Skeletal muscle tissue (tissue), 4 donors: ENCODE results near the gene B4GALT1. TPM values are rescaled to one million over a fixed set of nuclear protein-coding genes. Genes with fewer than 3 reads are reported as not detected.
"Not testable (repeated sequence)": the region's sequence is repeated elsewhere in the genome, so short reads cannot be mapped to it uniquely, and the experiment has no call there.

Source experiments
- H3K27ac ChIP-seq: one replicate; pipeline ENCODE4 v1.7.0; 2013; ENCODE audit warnings: mild to moderate bottlenecking, low read depth, low read length, inconsistent platforms
- H3K27me3 ChIP-seq, 3 donors: one replicate each; pipeline ENCODE4 v1.7.0; 2013; ENCODE audit warnings: low read length in 3 of 3; ENCODE audit not compliant: control insufficient read depth in 3 of 3, insufficient read depth in 3 of 3
- H3K36me3 ChIP-seq, 3 donors: one replicate each; pipeline ENCODE4 v1.7.0; 2013; ENCODE audit warnings: low read length in 3 of 3; ENCODE audit not compliant: control insufficient read depth in 3 of 3, insufficient read depth in 3 of 3
- H3K4me1 ChIP-seq, 3 donors: one replicate each; pipeline ENCODE4 v1.7.0; 2013; ENCODE audit warnings: low read length in 3 of 3, mild to moderate bottlenecking in 3 of 3; ENCODE audit not compliant: control insufficient read depth in 3 of 3, insufficient read depth in 3 of 3
- H3K4me3 ChIP-seq, 3 donors: one replicate each; pipeline ENCODE4 v1.7.0; 2013; ENCODE audit warnings: low read length in 3 of 3
- H3K9ac ChIP-seq, 3 donors: one replicate each; pipeline ENCODE4 v1.7.0; 2013; ENCODE audit warnings: low read length in 3 of 3, mild to moderate bottlenecking in 3 of 3, moderate library complexity in 2 of 3, low read depth in 1 of 3
- H3K9me3 ChIP-seq, 3 donors: one replicate each; pipeline ENCODE4 v1.7.0; 2013; ENCODE audit warnings: low read length in 3 of 3; ENCODE audit not compliant: control insufficient read depth in 3 of 3
- total RNA-seq: library from RNA; depleted of rRNA; stranded (reverse); fragments of >200 nt; gene quantifications from one replicate; pipeline ENCODE4 v1.2.3, GENCODE V29; 2014
- donor health status: Osteomylitis.

B4GALT1 gene
- total RNA-seq, 1 donor from 2014 or later: 14.1 TPM

DNA sequence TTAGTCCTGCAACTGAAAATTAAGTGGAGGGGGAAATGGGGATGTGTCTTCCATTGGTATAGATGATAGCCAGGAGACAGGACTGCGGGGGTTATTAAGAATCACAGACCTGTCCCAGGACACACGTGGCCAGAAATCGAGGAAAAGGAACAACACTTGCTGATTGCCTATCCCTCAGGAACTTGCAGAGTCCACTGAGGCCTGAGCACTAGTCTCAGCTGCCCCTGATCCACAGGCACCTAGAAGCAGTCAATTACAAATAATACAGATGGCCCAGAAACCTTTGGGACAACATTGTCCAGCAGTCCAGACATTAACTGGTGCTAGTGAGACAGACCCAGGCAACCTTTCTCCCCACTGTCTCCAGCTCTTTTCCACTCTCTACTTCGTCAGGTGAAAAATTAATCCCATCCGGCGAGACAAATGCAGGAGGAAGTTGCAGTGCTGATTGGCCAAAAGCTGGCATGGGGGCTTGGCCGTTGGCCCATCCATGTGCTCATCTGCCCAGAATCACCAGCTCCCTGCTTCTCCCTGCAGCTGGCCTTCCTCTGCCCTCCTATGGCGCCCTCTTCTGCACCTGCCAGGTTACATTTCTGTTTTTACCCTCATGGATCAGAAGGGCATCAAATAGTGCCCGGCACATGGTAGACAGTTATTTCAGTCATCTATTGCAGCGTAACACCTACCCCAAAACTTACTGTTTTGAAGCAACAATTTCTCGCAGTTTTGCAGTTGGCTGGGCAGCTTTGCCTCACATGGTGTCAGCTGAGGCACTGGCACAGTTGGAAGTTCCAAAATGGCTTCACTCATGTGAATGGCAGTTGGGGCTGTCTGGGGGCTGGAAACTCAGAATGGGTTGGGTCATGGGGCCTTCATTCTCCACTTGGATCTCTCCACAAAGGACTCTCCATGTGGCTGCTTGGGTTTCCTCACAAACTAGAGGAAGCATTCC lies 3.6 kb upstream of the B4GALT1 start:
- Histone ChIP-seq H3K4me1 (peaks cover 17 to 23% (median 19%) of the 10 kb centered on the region in 3 donors), H3K27me3 (no peaks in the 10 kb centered on the region), H3K36me3 (no peaks in the 10 kb centered on the region), H3K4me3 (no peak overlapping the region), H3K27ac (peak overlapping the region; percentile 37), H3K9ac (peak overlapping the region in 1 of 3 donors; percentile 33), H3K9me3 (no peaks in the 10 kb centered on the region)

DNA sequence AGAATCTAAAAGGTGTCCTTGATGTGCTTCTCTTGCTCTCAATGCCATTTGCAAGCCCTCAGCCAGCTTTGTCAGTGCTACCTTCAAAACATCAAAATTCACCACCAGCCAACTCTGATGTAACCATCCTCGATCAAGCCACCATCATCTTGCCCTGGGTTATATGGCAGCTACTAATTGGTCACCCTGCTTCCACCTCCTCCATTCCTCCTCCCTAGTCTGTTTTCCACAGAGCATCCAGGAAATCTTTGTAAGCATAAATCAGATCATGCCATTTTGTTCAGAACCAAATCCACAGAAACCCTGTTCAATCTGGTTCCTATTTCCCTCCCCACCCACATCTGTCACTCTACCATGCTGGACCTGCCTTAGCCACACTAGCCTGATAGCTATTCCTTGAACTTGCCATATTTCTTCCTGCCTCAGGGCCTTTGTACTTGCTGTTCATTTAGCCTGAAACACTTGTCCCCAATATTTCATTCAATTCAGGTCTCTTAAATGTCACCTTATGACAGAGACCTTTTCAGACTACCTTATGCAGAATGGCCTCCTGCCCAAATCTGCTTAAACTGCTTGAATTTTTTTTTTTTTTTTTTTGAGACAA lies 1.9 kb upstream of the B4GALT1 start:
- peaks cover 26 to 36% (median 34%) of the 10 kb centered on the region in 3 donors for H3K4me1 ChIP-seq
- H3K9ac ChIP-seq: no peak overlapping the region
- H3K9me3 ChIP-seq: no peaks in the 10 kb centered on the region
- H3K4me3 ChIP-seq: no peak overlapping the region
- H3K27me3 ChIP-seq: no peaks in the 10 kb centered on the region
- H3K36me3 ChIP-seq: no peaks in the 10 kb centered on the region
- no peak overlapping the region for H3K27ac ChIP-seq

DNA sequence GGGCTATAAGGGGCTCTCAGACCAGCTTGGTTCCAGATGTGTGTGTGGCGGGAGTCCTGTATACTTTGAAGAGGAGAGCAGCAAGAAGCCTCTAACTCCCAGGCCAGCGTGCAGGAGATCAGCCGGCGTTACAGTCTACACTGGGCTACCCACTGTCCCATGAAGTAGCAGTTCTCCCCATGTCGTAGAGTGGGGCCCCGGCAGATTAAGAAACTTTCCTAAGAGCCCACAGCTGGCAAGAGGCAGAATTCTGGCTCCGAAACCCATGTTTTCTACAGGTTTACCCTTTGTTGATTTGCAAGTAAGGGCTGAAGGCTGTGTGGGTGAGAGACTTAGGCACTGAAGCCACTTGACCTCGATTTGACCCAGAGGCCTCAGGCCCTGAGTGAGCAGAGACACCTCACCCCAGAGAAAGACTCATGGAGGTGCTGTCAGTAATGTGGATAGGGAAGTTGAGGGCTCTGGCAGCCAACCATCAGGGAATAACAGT lies 881 bp upstream of the B4GALT1 start:
- Histone ChIP-seq H3K27me3 (no peaks in the 10 kb centered on the region), H3K36me3 (no peaks in the 10 kb centered on the region), H3K9me3 (no peaks in the 10 kb centered on the region), H3K4me1 (peaks cover 37 to 46% (median 44%) of the 10 kb centered on the region in 3 donors), H3K27ac (peak overlapping the region; percentile 85), H3K9ac (peak overlapping the region; percentile 68 to 85 (median 75)), H3K4me3 (peak overlapping the region; percentile 56 to 76 (median 74))

DNA sequence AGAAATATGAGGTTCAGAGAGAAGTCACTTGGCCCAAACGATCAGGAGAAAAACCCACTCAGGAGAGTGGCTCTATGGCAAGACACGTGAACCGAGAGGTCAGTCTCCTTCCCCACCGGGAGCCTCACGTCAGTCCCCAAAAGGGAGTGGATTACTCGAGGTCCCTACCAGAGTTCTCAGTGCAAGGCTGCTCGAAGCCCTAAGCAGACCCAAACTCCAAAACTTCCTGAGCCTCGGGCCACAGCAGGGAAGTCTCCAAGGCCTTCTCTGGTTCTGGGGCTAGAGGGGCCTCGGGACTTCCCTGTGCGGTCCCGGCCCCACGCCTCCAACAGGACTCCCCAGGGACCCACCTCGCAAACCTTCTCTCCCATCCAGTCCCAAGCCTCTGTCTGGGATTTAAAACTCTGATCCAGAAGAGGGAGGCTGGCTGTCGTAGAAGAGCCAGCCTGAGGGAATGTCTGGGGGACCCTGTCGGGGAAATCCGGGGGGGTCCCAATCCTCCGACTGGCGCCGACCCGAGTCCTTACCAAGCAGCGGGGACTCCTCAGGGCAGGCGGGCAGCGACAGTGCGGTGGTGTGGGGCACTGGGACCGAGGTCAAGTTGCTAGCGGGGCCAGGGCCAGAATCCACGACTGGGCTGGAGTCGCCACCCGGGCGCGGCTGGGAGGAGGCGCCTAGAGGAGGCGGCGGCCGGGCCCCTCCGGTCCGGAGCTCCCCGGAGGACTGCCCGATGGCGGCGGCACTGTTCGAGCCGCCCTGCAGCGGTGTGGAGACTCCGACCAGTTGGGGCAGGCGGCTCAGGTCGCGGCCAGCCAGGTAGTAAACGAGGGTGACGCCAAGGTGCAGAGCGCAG lies 679 bp downstream of the B4GALT1 start:
- H3K9ac ChIP-seq: peak overlapping the region; percentile 94 to 95 (median 95)
- no peaks in the 10 kb centered on the region for H3K36me3 ChIP-seq
- no peaks in the 10 kb centered on the region for H3K27me3 ChIP-seq
- H3K4me1 ChIP-seq: peaks cover 52 to 61% (median 60%) of the 10 kb centered on the region in 3 donors
- H3K9me3 ChIP-seq: no peaks in the 10 kb centered on the region
- peak overlapping the region; percentile 82 to 93 (median 87) for H3K4me3 ChIP-seq
- peak overlapping the region; percentile 97 for H3K27ac ChIP-seq

DNA sequence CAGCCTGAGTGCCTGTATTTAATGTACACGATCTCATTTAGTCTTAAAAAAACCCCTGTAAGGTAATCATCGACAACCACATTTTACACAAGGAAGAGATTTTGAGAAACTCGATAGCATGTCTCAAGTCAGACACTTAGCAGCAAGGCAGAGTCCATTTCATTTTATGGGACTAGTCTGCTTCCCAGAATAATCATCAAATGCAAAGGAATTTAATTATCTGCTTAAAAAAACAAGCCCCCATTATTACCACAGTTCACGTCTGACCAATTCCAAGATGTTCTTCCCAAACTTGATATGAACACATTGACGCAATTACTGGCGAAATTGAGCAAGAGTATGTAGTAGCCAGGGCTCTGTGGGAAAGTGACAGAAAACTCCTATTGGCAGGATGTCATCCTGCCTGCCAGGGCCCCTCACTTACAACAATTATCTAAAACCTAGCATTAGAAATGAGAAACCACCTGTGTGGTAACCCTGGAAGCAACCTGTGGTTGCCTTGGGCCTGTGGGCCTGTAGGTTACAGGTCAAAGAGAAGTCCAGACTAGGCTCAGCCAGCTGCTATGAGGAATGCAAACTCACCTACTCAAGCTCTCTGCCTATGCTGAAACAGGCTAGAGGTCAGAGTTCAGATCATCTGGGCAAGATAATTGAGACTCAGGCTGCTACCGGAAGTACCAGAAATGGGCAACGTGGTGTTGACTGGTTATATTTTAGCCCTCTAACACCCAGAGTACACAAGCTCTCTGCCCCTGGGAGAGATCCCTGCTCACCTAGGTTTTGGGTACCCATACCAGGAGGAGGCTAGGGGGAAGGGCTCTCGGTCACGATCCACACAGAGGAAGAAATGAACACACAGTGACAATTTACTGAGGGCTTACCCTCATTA lies 1.6 kb downstream of the B4GALT1 start:
- Histone ChIP-seq H3K36me3 (no peaks in the 10 kb centered on the region), H3K9me3 (no peaks in the 10 kb centered on the region), H3K9ac (peak overlapping the region; percentile 94 to 95 (median 95)), H3K27me3 (no peaks in the 10 kb centered on the region), H3K27ac (peak overlapping the region; percentile 97), H3K4me3 (peak overlapping the region; percentile 82 to 93 (median 87)), H3K4me1 (peaks cover 54 to 64% (median 64%) of the 10 kb centered on the region in 3 donors)

DNA sequence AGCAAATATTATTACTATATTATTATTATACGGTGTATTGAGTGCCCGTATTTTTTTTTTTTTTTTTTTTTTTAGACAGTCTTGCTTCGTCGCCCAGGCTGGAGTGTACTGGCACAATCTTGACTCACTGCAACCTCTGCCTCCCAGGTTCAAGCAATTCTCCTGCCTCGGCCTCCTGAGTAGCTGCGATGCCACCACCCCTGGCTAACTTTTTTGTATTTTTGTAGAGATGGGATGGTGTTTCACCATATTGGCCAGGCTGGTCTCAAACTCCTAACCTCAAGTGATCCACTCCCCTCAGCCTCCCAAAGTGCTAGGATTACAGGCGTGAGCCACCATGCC lies 2.2 kb downstream of the B4GALT1 start:
- Histone ChIP-seq H3K4me3 (peak overlapping the region; percentile 82 to 93 (median 87)), H3K4me1 (peaks cover 57 to 70% (median 66%) of the 10 kb centered on the region in 3 donors), H3K9ac (peak overlapping the region in 2 of 3 donors; percentile 94 to 95), H3K27ac (peak overlapping the region; percentile 97)
- not testable (repeated sequence) for H3K27me3 ChIP-seq, H3K36me3 ChIP-seq, H3K9me3 ChIP-seq

DNA sequence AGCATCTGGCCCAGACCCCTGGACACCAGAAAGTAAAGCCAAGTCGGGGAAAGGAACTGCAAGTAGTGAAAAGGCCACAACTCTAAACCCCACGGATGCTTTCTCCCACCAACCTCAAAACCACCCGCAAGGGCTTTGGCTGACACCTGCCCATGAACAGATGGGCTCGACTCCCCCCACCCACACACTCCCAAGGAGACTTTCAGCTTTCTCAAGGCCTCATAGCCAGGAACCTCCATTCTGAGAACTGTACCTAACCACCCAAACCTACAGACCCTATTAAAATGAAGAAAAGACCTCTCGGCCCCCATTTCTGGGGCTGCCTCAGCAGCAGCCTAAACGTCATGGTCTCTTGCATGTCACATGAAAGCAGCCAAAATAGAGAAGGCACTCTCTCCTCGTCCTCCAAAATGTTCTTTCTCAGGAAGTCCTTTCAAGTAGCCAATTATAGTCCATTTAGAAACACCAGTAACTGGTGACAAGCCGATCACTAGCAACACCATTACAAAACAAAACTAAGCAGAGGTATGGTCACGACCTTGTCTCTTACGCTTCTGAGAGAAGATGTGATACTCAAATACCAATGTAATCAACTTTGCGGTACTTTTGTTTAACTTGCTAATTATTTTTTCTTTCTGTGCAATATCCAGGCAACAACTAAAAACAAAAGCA lies 2.9 kb downstream of the B4GALT1 start:
- peak overlapping the region; percentile 45 to 94 (median 69) for H3K9ac ChIP-seq
- H3K9me3 ChIP-seq: no peaks in the 10 kb centered on the region
- H3K36me3 ChIP-seq: no peaks in the 10 kb centered on the region
- peaks cover 63 to 77% (median 72%) of the 10 kb centered on the region in 3 donors for H3K4me1 ChIP-seq
- no peaks in the 10 kb centered on the region for H3K27me3 ChIP-seq
- H3K4me3 ChIP-seq: peak overlapping the region; percentile 37 to 93 (median 44)
- H3K27ac ChIP-seq: peak overlapping the region; percentile 97

DNA sequence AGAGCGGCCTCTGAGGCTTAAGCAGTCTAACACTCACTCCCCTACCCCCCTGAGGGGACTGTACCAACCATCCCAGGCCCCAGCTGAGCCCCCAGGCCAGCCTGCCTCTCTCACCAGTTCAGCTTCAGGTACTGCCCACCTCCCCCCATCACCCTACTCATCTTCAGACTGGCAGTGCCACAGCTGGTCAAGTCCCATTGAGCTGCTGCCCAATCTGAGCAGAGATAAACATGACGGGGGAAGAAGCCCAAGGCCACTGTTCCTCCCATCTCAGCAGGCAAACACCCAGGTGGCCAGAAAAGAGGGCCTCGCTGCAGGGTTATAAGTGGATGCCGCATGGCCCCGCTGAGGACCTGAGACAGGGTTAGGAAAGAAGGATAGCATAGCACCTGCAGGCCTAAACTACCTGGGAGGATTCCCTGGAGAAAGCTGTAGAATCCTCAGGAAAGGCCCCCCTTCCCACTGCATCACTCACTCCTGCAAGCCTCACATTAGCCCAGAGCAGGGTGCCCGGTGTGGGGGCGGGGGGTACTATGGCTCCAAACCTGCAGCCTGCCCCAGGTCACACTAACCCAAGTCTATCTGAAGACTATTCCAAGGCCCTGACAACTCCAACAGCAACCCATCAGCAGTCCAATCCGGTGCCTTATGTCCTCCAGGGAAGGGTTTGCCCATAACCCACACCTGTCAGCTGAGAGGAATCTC lies 3.6 kb downstream of the B4GALT1 start:
- Histone ChIP-seq H3K9ac (peak overlapping the region; percentile 45 to 94 (median 69)), H3K27me3 (no peaks in the 10 kb centered on the region), H3K27ac (peak overlapping the region; percentile 97), H3K36me3 (no peaks in the 10 kb centered on the region), H3K4me3 (peak overlapping the region; percentile 44 to 93 (median 49)), H3K4me1 (peaks cover 69 to 83% (median 79%) of the 10 kb centered on the region in 3 donors), H3K9me3 (no peaks in the 10 kb centered on the region)
